Common myeloid progenitor, CD34-positive (primary cell): ENCODE results near the gene FUS.
A peak's percentile ranks its signal among the peaks of the same experiment; 100 is the strongest.
"Not testable (repeated sequence)": the region's sequence is repeated elsewhere in the genome, so short reads cannot be mapped to it uniquely, and the experiment has no call there.

Source experiments
- CTCF ChIA-PET: fragments of 350-600 bp; sonication (Branson Sonifier 250); formaldehyde crosslinking; loops from one replicate; lab custom pipeline; 2021; ENCODE audit warnings: antibody characterized with exemption; lab: Charles Lee
- POLR2A ChIA-PET: fragments of 350-600 bp; sonication (Branson Sonifier 250); formaldehyde crosslinking; loops from one replicate; lab custom pipeline; 2021; ENCODE audit warnings: antibody characterized with exemption; lab: Charles Lee
- DNase-seq, 3 donors: peaks; one replicate each; pipeline versions ENCODE4 v3.0.0 to v3.0.0-alpha.2; 2013
- H3K27ac ChIP-seq, 2 experiments: 1 replicate in 1 of 2; 2 replicates in 1 of 2; pipeline ENCODE4 v1.7.0; 2013; ENCODE audit warnings: inconsistent platforms in 2 of 2, low read length in 2 of 2, mild to moderate bottlenecking in 2 of 2, low read depth in 1 of 2, moderate library complexity in 1 of 2; ENCODE audit not compliant: severe bottlenecking in 2 of 2, insufficient read depth in 1 of 2, poor library complexity in 1 of 2
- H3K27me3 ChIP-seq, 5 experiments: replicated peaks in 2 of 5; 1 replicate in 3 of 5; 2 replicates in 2 of 5; pipeline versions ENCODE4 v1.6.1 to v1.7.0; 2013; ENCODE audit warnings: low read length in 4 of 5, mild to moderate bottlenecking in 2 of 5, moderate library complexity in 2 of 5, inconsistent platforms in 1 of 5; ENCODE audit not compliant: insufficient read depth in 5 of 5, control insufficient read depth in 4 of 5
- H3K36me3 ChIP-seq, 4 experiments: 1 replicate in 2 of 4; 2 replicates in 2 of 4; pipeline versions ENCODE4 v1.6.1 to v1.7.0; 2013; ENCODE audit warnings: low read length in 3 of 4, control low read depth in 1 of 4, mild to moderate bottlenecking in 1 of 4; ENCODE audit not compliant: control insufficient read depth in 4 of 4, insufficient read depth in 4 of 4
- H3K4me1 ChIP-seq, 4 experiments: 1 replicate in 3 of 4; 2 replicates in 1 of 4; pipeline versions ENCODE4 v1.6.1 to v1.7.1; 2013; ENCODE audit warnings: low read length in 3 of 4, mild to moderate bottlenecking in 3 of 4, control low read depth in 1 of 4, inconsistent platforms in 1 of 4, moderate library complexity in 1 of 4; ENCODE audit not compliant: control insufficient read depth in 4 of 4, insufficient read depth in 4 of 4; ENCODE audit errors: control extremely low read depth in 1 of 4
- H3K4me3 ChIP-seq, 7 experiments: 1 replicate in 4 of 7; 2 replicates in 3 of 7; pipeline versions ENCODE4 v1.5.1 to v1.7.0; 2013; ENCODE audit warnings: mild to moderate bottlenecking in 7 of 7, low read length in 6 of 7, moderate library complexity in 6 of 7, inconsistent platforms in 2 of 7, low read depth in 2 of 7, control low read depth in 1 of 7; ENCODE audit not compliant: insufficient read depth in 4 of 7, control insufficient read depth in 1 of 7; ENCODE audit errors: extremely low read depth in 1 of 7
- H3K9me3 ChIP-seq, 5 experiments: 1 replicate in 4 of 5; 2 replicates in 1 of 5; pipeline versions ENCODE4 v1.6.1 to v1.7.1; 2013; ENCODE audit warnings: low read length in 4 of 5, mild to moderate bottlenecking in 2 of 5, inconsistent platforms in 1 of 5, low read depth in 1 of 5, moderate library complexity in 1 of 5; ENCODE audit not compliant: control insufficient read depth in 4 of 5, insufficient read depth in 2 of 5; ENCODE audit errors: control extremely low read depth in 1 of 5
- WGBS: methylation state at CpG from one replicate; pipeline ENCODE4 v1.1.5; 2013; ENCODE audit not compliant: insufficient coverage; 5-methylcytosine and 5-hydroxymethylcytosine counted together

The FUS gene

GRCh38 chr16:31143694-31144148 is 36.2 kb upstream of the FUS start:
- peaks cover 0 to 19% (median 17%) of the 10 kb centered on the region in 4 experiments for H3K4me1 ChIP-seq
- POLR2A ChIA-PET: interaction anchor here (2.6 kb wide), 1 partner anchor 14 kb away, joined by 22 read pairs; no protein-coding TSS in a partner anchor
- no peaks in the 10 kb centered on the region for H3K9me3 ChIP-seq
- 100% methylated on average over 6 of the region's 8 CpGs for WGBS
- no peak for DNase-seq
- no peaks in the 10 kb centered on the region for H3K27me3 ChIP-seq
- no peak overlapping the region for H3K27ac ChIP-seq
- no peak overlapping the region for H3K4me3 ChIP-seq
- no peaks in the 10 kb centered on the region for H3K36me3 ChIP-seq
- CTCF ChIA-PET: interaction anchor here (1.0 to 8.5 kb wide), 8 partner anchors 13 to 119 kb away, joined by 3 to 123 read pairs (median 8); partner anchors contain the start of genes KAT8, ZNF646 and ZNF668

GRCh38 chr16:31144418-31144817 is 35.5 kb upstream of the FUS start:
- H3K9me3 ChIP-seq, H3K4me3 ChIP-seq, H3K27me3 ChIP-seq, H3K27ac ChIP-seq, H3K36me3 ChIP-seq, POLR2A ChIA-PET, DNase-seq: not testable (repeated sequence)
- H3K4me1 ChIP-seq: peaks cover 0 to 22% (median 19%) of the 10 kb centered on the region in 4 experiments
- CTCF ChIA-PET: interaction anchor here (1.0 to 8.5 kb wide), 5 partner anchors 12 to 44 kb away, joined by 3 to 123 read pairs (median 5); partner anchors contain the start of gene KAT8
- WGBS: 100% methylated on average over 2 of the region's 7 CpGs

- ChIA-PET POLR2A (no interaction called here), CTCF (interaction anchor here (0.6 to 8.5 kb wide), 10 partner anchors 8 to 122 kb away, joined by 3 to 123 read pairs (median 3); no protein-coding TSS in a partner anchor)
- DNase-seq: no peak
- no peaks in the 10 kb centered on the region for H3K36me3 ChIP-seq
- peaks cover 0 to 32% (median 28%) of the 10 kb centered on the region in 4 experiments for H3K4me1 ChIP-seq
- no peaks in the 10 kb centered on the region for H3K9me3 ChIP-seq
- H3K4me3 ChIP-seq: no peak overlapping the region
- no peaks in the 10 kb centered on the region for H3K27me3 ChIP-seq
- WGBS: 92% methylated on average over 7 of the region's 12 CpGs
- H3K27ac ChIP-seq: no peak overlapping the region
Measured at GRCh38 chr16:31145398-31145990, 34.4 kb upstream of the FUS start.

GRCh38 chr16:31147574-31147973 is 32.4 kb upstream of the FUS start:
- Histone ChIP-seq H3K4me1 (peaks cover 0 to 37% (median 26%) of the 10 kb centered on the region in 4 experiments), H3K4me3 (no peak overlapping the region), H3K27me3 (no peaks in the 10 kb centered on the region), H3K9me3 (no peaks in the 10 kb centered on the region), H3K27ac (no peak overlapping the region), H3K36me3 (no peaks in the 10 kb centered on the region)
- DNase-seq: no peak
- POLR2A ChIA-PET: interaction anchor here (0.6 kb wide), 1 partner anchor 13 kb away, joined by 3 read pairs; no protein-coding TSS in a partner anchor
- CTCF ChIA-PET: interaction anchor here (1.0 kb wide), 1 partner anchor 20 kb away, joined by 3 read pairs; no protein-coding TSS in a partner anchor
- 94% methylated on average over 2 of the region's 3 CpGs for WGBS

- Histone ChIP-seq H3K27ac (no peak overlapping the region), H3K4me1 (peaks cover 0 to 32% (median 21%) of the 10 kb centered on the region in 4 experiments), H3K36me3 (no peaks in the 10 kb centered on the region), H3K9me3 (no peaks in the 10 kb centered on the region), H3K4me3 (peak overlapping the region in 1 of 7 experiments; percentile 20), H3K27me3 (no peaks in the 10 kb centered on the region)
- WGBS: 64% methylated on average over 38 of the region's 40 CpGs
- ChIA-PET POLR2A (no interaction called here), CTCF (interaction anchor here (1.0 to 1.2 kb wide), 2 partner anchors 9 to 19 kb away, joined by 3 read pairs; no protein-coding TSS in a partner anchor)
- DNase-seq: no peak
Measured at GRCh38 chr16:31148281-31148728, 31.6 kb upstream of the FUS start.

GRCh38 chr16:31148896-31149295 is 31.0 kb upstream of the FUS start:
- H3K9me3 ChIP-seq: no peaks in the 10 kb centered on the region
- no peaks in the 10 kb centered on the region for H3K36me3 ChIP-seq
- POLR2A ChIA-PET: no interaction called here
- H3K4me3 ChIP-seq: no peak overlapping the region
- peaks cover 0 to 32% (median 21%) of the 10 kb centered on the region in 4 experiments for H3K4me1 ChIP-seq
- H3K27ac ChIP-seq: no peak overlapping the region
- H3K27me3 ChIP-seq: no peaks in the 10 kb centered on the region
- CTCF ChIA-PET: interaction anchor here (1.0 to 1.2 kb wide), 2 partner anchors 9 to 13 kb away, joined by 3 read pairs; no protein-coding TSS in a partner anchor
- no peak for DNase-seq
- 97% methylated on average over 24 of the region's 25 CpGs for WGBS

- no peaks in the 10 kb centered on the region for H3K9me3 ChIP-seq
- no peak overlapping the region for H3K27ac ChIP-seq
- no peak overlapping the region for H3K4me3 ChIP-seq
- DNase-seq: no peak
- no peaks in the 10 kb centered on the region for H3K27me3 ChIP-seq
- POLR2A ChIA-PET: no interaction called here
- H3K36me3 ChIP-seq: no peaks in the 10 kb centered on the region
- CTCF ChIA-PET: interaction anchor here (1.0 kb wide), 1 partner anchor 13 kb away, joined by 3 read pairs; no protein-coding TSS in a partner anchor
- 60% methylated on average over 1 of the region's 5 CpGs for WGBS
- H3K4me1 ChIP-seq: peaks cover 0 to 32% (median 21%) of the 10 kb centered on the region in 4 experiments
Measured at GRCh38 chr16:31149332-31149731, 30.6 kb upstream of the FUS start.
